NB4 (cell line): ENCODE data around the gene RASGRP2.

Experiments
- MYC ChIP-seq: IDR thresholded peaks from 2 replicates; pipeline ENCODE4 v1.6.1; 2011; ENCODE audit warnings: low read depth, low read length
- POLR2A ChIP-seq: IDR thresholded peaks from 2 replicates; pipeline ENCODE4 v1.6.1; 2011; ENCODE audit warnings: mild to moderate bottlenecking; ENCODE audit not compliant: insufficient read length; ENCODE audit errors: extremely low read depth
- TF ChIP-seq, protein P1 (sequence below): IDR thresholded peaks from one replicate; pipeline ENCODE4 v1.5.1; 2012; ENCODE audit warnings: low read depth, low read length
- TF ChIP-seq, protein P2 (sequence below): IDR thresholded peaks from 2 replicates; pipeline ENCODE4 v1.6.1; 2011; ENCODE audit warnings: low read depth, low read length

GRCh38 chr11:64774144-64774543 is 30.2 kb upstream of the RASGRP2 start:
- TF ChIP-seq POLR2A (no peak), MYC (no peak)
- TF ChIP-seq, protein P1, sequence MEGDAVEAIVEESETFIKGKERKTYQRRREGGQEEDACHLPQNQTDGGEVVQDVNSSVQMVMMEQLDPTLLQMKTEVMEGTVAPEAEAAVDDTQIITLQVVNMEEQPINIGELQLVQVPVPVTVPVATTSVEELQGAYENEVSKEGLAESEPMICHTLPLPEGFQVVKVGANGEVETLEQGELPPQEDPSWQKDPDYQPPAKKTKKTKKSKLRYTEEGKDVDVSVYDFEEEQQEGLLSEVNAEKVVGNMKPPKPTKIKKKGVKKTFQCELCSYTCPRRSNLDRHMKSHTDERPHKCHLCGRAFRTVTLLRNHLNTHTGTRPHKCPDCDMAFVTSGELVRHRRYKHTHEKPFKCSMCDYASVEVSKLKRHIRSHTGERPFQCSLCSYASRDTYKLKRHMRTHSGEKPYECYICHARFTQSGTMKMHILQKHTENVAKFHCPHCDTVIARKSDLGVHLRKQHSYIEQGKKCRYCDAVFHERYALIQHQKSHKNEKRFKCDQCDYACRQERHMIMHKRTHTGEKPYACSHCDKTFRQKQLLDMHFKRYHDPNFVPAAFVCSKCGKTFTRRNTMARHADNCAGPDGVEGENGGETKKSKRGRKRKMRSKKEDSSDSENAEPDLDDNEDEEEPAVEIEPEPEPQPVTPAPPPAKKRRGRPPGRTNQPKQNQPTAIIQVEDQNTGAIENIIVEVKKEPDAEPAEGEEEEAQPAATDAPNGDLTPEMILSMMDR, result no peak
- TF ChIP-seq, protein P2, sequence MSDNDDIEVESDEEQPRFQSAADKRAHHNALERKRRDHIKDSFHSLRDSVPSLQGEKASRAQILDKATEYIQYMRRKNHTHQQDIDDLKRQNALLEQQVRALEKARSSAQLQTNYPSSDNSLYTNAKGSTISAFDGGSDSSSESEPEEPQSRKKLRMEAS, result no peak
